ENCODE results near the gene IPO4.

The IPO4 gene, protein sequence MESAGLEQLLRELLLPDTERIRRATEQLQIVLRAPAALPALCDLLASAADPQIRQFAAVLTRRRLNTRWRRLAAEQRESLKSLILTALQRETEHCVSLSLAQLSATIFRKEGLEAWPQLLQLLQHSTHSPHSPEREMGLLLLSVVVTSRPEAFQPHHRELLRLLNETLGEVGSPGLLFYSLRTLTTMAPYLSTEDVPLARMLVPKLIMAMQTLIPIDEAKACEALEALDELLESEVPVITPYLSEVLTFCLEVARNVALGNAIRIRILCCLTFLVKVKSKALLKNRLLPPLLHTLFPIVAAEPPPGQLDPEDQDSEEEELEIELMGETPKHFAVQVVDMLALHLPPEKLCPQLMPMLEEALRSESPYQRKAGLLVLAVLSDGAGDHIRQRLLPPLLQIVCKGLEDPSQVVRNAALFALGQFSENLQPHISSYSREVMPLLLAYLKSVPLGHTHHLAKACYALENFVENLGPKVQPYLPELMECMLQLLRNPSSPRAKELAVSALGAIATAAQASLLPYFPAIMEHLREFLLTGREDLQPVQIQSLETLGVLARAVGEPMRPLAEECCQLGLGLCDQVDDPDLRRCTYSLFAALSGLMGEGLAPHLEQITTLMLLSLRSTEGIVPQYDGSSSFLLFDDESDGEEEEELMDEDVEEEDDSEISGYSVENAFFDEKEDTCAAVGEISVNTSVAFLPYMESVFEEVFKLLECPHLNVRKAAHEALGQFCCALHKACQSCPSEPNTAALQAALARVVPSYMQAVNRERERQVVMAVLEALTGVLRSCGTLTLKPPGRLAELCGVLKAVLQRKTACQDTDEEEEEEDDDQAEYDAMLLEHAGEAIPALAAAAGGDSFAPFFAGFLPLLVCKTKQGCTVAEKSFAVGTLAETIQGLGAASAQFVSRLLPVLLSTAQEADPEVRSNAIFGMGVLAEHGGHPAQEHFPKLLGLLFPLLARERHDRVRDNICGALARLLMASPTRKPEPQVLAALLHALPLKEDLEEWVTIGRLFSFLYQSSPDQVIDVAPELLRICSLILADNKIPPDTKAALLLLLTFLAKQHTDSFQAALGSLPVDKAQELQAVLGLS

DNA sequence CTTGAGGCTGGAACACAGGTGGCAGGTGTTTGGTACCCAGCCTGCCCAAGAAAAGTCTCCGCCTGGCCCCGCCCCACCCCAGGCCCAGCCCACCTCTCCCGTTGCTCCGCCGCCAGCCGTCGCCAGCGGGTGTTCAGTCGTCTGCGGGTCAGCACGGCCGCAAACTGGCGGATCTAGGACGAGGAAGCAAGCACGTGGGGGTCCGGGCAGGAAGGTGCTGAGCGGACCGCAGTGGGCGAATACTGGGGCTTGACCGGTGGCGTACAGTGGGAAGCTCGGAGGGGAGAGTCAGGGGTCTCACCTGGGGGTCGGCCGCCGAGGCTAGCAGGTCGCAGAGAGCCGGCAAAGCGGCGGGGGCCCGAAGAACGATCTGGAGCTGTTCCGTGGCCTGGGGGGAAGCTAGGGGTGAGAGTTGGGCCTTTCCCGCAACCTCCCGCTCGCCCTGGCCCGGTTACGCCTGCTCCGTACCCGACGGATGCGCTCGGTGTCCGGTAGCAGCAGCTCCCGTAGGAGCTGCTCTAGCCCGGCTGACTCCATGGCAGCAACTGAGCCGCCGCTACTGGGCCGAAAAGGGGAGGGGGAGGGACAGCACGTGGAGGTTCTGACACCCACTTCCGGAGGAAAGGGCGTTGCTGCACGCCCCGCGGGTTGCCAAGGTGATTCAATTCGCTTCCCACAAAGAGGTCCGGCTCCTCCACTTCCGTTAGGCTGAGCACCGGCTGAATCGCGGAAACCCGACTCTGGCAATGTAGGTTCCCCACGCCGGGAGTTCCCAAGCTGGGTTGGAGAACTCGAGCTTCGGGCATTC, at the start of gene IPO4:
TSS of gene IPO4 (minus strand) at position 566 of the 808 bp plus-strand sequence. CDS start at position 537, 29 bp downstream.
- peaks cover 7% of the 10 kb centered on the region; the same call in 1 of the 2 replicates for H3K4me1 ChIP-seq (ENCODE audit: control insufficient read depth, insufficient read depth, low read length)
- H3K9me3 ChIP-seq (ENCODE audit: control insufficient read depth, insufficient read depth, low read depth, low read length), result no peaks in the 10 kb centered on the region
- peak within 1 kb of the TSS; percentile 87 for H3K27ac ChIP-seq (ENCODE audit: extremely low read depth, low read depth, low read length)
- ChIA-PET POLR2A (interaction anchor here (0.6 to 2.3 kb wide), 18 partner anchors 7 to 867 kb away, joined by 3 to 19 read pairs (median 6); partner anchors contain the start of genes CHMP4A, DCAF11, EMC9 and IRF9), CTCF (interaction anchor here (0.6 to 3.0 kb wide), 4 partner anchors 27 to 174 kb away, joined by 3 to 12 read pairs (median 3); partner anchors contain the start of gene IRF9)
- H3K4me3 ChIP-seq (ENCODE audit: low read depth, low read length), result peak within 1 kb of the TSS; percentile 84
- peaks cover 6 to 79% of the 10 kb centered on the region in 2 experiments for H3K36me3 ChIP-seq (ENCODE audit: control insufficient read depth in 2 of 2, insufficient read depth in 1 of 2, low read length in 2 of 2)
- TF ChIP-seq ZNF416 (tag by site-specific recombination; IDR thresholded peaks at IDR 0.05), result no peak
- TF ChIP-seq SETDB1 (IDR thresholded peaks at IDR 0.05; ENCODE audit: insufficient read length, low read length), result no peak
- TF ChIP-seq EGR2 (tag by site-specific recombination; IDR thresholded peaks at IDR 0.05; ENCODE audit: low read depth), result peak; percentile 57
- peak; percentile 88 for TF ChIP-seq SP2 (tag by site-specific recombination; IDR thresholded peaks at IDR 0.05)
- no peak for TF ChIP-seq ZNF211 (tag by site-specific recombination; IDR thresholded peaks at IDR 0.05; ENCODE audit: low read depth)
- TF ChIP-seq, protein P1, sequence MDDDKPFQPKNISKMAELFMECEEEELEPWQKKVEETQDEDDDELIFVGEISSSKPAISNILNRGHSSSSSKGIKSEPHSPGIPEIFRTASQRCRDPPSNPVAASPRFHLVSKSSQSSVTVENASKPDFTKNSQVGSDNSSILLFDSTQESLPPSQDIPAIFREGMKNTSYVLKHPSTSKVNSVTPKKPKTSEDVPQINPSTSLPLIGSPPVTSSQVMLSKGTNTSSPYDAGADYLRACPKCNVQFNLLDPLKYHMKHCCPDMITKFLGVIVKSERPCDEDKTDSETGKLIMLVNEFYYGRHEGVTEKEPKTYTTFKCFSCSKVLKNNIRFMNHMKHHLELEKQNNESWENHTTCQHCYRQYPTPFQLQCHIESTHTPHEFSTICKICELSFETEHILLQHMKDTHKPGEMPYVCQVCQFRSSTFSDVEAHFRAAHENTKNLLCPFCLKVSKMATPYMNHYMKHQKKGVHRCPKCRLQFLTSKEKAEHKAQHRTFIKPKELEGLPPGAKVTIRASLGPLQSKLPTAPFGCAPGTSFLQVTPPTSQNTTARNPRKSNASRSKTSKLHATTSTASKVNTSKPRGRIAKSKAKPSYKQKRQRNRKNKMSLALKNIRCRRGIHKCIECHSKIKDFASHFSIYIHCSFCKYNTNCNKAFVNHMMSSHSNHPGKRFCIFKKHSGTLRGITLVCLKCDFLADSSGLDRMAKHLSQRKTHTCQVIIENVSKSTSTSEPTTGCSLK (tag by site-specific recombination; IDR thresholded peaks at IDR 0.05), result no peak
- TF ChIP-seq ZNF404 (tag by site-specific recombination; IDR thresholded peaks at IDR 0.05), result no peak
- no peak for TF ChIP-seq ZNF48 (tag by site-specific recombination; IDR thresholded peaks at IDR 0.05)
- TF ChIP-seq ZNF670 (tag by site-specific recombination; IDR thresholded peaks at IDR 0.05; ENCODE audit: low read depth), result no peak
- no peak for TF ChIP-seq ZNF302 (tag by site-specific recombination; IDR thresholded peaks at IDR 0.05; ENCODE audit: low read depth)
- TF ChIP-seq ZNF76 (tag by site-specific recombination; IDR thresholded peaks at IDR 0.05; ENCODE audit: borderline replicate concordance, low read depth), result peak; percentile 84
- TF ChIP-seq SP3 (tag by site-specific recombination; IDR thresholded peaks at IDR 0.05), result peak; percentile 90
- TF ChIP-seq, protein P2, sequence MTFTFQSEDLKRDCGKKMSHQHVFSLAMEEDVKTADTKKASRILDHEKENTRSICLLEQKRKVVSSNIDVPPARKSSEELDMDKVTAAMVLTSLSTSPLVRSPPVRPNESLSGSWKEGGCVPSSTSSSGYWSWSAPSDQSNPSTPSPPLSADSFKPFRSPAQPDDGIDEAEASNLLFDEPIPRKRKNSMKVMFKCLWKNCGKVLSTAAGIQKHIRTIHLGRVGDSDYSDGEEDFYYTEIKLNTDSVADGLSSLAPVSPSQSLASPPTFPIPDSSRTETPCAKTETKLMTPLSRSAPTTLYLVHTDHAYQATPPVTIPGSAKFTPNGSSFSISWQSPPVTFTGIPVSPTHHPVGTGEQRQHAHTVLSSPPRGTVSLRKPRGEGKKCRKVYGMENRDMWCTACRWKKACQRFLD (tag by site-specific recombination; IDR thresholded peaks at IDR 0.05), result no peak; the same call in 1 of the 2 replicates
- TF ChIP-seq, protein P3, sequence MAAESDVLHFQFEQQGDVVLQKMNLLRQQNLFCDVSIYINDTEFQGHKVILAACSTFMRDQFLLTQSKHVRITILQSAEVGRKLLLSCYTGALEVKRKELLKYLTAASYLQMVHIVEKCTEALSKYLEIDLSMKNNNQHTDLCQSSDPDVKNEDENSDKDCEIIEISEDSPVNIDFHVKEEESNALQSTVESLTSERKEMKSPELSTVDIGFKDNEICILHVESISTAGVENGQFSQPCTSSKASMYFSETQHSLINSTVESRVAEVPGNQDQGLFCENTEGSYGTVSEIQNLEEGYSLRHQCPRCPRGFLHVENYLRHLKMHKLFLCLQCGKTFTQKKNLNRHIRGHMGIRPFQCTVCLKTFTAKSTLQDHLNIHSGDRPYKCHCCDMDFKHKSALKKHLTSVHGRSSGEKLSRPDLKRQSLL (tag by site-specific recombination; IDR thresholded peaks at IDR 0.05), result peak; percentile 91
- TF ChIP-seq ZNF654 (tag by site-specific recombination; IDR thresholded peaks at IDR 0.05; ENCODE audit: low read depth), result no peak
- TF ChIP-seq ZBTB48 (tag by site-specific recombination; IDR thresholded peaks at IDR 0.05), result peak; percentile 45; the same call in 1 of the 2 replicates
- peak; percentile 79 for TF ChIP-seq ZIC2 (tag by site-specific recombination; IDR thresholded peaks at IDR 0.05)
- no peak for TF ChIP-seq MEIS1 (CRISPR knock-in tag; IDR thresholded peaks at IDR 0.05; ENCODE audit: borderline replicate concordance)
- peak; percentile 86 for TF ChIP-seq ZNF341 (tag by site-specific recombination; IDR thresholded peaks at IDR 0.05; ENCODE audit: low read depth)
- TF ChIP-seq ZNF37A (tag by site-specific recombination; IDR thresholded peaks at IDR 0.05), result no peak
- TF ChIP-seq, protein P4, sequence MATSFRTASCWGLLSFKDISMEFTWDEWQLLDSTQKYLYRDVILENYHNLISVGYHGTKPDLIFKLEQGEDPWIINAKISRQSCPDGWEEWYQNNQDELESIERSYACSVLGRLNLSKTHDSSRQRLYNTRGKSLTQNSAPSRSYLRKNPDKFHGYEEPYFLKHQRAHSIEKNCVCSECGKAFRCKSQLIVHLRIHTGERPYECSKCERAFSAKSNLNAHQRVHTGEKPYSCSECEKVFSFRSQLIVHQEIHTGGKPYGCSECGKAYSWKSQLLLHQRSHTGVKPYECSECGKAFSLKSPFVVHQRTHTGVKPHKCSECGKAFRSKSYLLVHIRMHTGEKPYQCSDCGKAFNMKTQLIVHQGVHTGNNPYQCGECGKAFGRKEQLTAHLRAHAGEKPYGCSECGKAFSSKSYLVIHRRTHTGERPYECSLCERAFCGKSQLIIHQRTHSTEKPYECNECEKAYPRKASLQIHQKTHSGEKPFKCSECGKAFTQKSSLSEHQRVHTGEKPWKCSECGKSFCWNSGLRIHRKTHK (tag by site-specific recombination; IDR thresholded peaks at IDR 0.05), result no peak
- TF ChIP-seq, protein P5, sequence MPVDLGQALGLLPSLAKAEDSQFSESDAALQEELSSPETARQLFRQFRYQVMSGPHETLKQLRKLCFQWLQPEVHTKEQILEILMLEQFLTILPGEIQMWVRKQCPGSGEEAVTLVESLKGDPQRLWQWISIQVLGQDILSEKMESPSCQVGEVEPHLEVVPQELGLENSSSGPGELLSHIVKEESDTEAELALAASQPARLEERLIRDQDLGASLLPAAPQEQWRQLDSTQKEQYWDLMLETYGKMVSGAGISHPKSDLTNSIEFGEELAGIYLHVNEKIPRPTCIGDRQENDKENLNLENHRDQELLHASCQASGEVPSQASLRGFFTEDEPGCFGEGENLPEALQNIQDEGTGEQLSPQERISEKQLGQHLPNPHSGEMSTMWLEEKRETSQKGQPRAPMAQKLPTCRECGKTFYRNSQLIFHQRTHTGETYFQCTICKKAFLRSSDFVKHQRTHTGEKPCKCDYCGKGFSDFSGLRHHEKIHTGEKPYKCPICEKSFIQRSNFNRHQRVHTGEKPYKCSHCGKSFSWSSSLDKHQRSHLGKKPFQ (tag by site-specific recombination; IDR thresholded peaks at IDR 0.05), result no peak
- no peak for TF ChIP-seq ZNF223 (tag by site-specific recombination; IDR thresholded peaks at IDR 0.05)
- TF ChIP-seq ZNF112 (tag by site-specific recombination; IDR thresholded peaks at IDR 0.05), result no peak
- TF ChIP-seq YY2 (tag by site-specific recombination; IDR thresholded peaks at IDR 0.05), result 0 out of 2 replicates have a peak, but pooled peaks have one; percentile 60
- no peak for TF ChIP-seq ZNF791 (tag by site-specific recombination; IDR thresholded peaks at IDR 0.05)
